Measurements from ENCODE around the gene ZNF117. TPM values are rescaled to one million over a fixed set of nuclear protein-coding genes. Genes with fewer than 3 reads are reported as not detected.
"Not testable (repeated sequence)": the region's sequence is repeated elsewhere in the genome, so short reads cannot be mapped to it uniquely, and the experiment has no call there.

The ZNF117 gene
- total and polyA plus RNA-seq, 10 of the 15 experiments (the other 5 are each of a cell fraction or from before 2014, with no cell fraction given) = 1.4 to 15.3 (median 7.6) TPM

DNA sequence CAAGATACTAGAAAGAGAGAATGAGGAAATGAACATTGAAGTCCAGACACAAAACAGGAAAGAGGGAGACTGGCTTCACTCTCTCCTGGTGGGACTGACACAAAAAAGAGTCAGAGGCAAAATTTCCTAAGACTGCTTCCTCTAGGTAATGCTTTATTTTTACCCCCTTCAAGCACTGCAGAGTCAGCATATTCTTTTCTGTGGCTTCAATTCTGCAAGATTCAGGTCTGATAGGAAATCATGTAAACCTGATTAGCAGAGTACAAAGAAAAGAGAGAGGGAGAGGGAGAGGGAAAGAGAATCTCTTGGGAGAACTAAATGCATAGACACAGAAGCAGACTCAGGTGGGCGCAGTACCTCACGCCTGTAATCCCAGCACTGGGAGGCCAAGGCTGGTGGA lies 18.6 kb upstream of the ZNF117 start:
- H3K27ac ChIP-seq (ENCODE audit: control insufficient read depth, insufficient read depth); SMC1A ChIA-PET (ENCODE audit: uncharacterized antibody, unreplicated experiment); H3K27me3 ChIP-seq (replicated peaks in 1 of 2; ENCODE audit: control insufficient read depth in 2 of 2, insufficient read depth in 2 of 2, low read length in 1 of 2); H2AFZ ChIP-seq (ENCODE audit: control insufficient read depth, low read depth, low read length); CTCF ChIA-PET; H3K4me2 ChIP-seq (ENCODE audit: control insufficient read depth, insufficient read depth); H3K4me3 ChIP-seq; POLR2A ChIA-PET; H3K9me3 ChIP-seq (replicated peaks; ENCODE audit: control insufficient read depth, insufficient read depth, low read length); in situ Hi-C loops (cut with MboI); RAD21 ChIA-PET (ENCODE audit: unreplicated experiment); ATAC-seq; BruUV-seq (replicated peaks); DNase-seq (ENCODE audit: low read depth, low spot score); H4K20me1 ChIP-seq (ENCODE audit: control insufficient read depth, insufficient read depth); H3K9ac ChIP-seq (ENCODE audit: control insufficient read depth, insufficient read depth, low read length); FAIRE-seq; H3K4me1 ChIP-seq (ENCODE audit: control insufficient read depth, insufficient read depth, low read length); H3K36me3 ChIP-seq (ENCODE audit: control insufficient read depth in 2 of 2, insufficient read depth in 2 of 2, low read length in 1 of 2): not testable (repeated sequence)
- intact Hi-C loops (cut with micrococcal nuclease; ENCODE audit: unreplicated experiment) = loop anchor here (5.0 to 10.0 kb wide), 3 partner anchors 107 to 345 kb away; partner anchors contain the start of genes ZNF107, ZNF138 and ZNF273
- WGBS (ENCODE audit: insufficient coverage, insufficient replicate concordance, low lambda C conversion rate, missing lambda C conversion rate) = 89% methylated on average over 2 of the region's 2 CpGs
- peaks cover 21% of the 10 kb centered on the region for H3K79me2 ChIP-seq (ENCODE audit: control insufficient read depth, insufficient read depth, low read length)

DNA sequence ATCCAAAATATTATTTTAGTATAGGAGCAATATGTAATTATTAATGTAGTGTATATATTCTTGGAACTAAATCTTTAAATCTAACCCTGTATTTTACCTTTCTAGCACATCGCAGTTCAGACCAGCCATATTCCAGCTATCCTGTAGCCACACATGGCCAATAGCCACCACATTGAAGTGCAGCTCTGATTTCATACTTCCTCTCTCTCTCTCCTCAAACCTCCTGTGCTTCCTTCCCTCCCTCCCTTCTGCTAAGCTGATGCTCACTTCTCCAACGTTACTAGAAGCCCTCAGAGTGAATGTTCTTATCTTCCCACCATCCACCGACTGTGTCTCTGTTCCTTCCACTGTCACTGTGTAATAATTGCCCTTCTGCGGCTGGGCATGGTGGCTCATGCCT lies 16.2 kb upstream of the ZNF117 start:
- intact Hi-C loops (cut with micrococcal nuclease; ENCODE audit: unreplicated experiment) = loop anchor here (5.0 to 10.0 kb wide), 3 partner anchors 105 to 342 kb away; partner anchors contain the start of genes ZNF107, ZNF138 and ZNF273
- H3K4me2 ChIP-seq (ENCODE audit: control insufficient read depth, insufficient read depth) = peak overlapping the region; percentile 44
- ATAC-seq; H3K9me3 ChIP-seq (replicated peaks; ENCODE audit: control insufficient read depth, insufficient read depth, low read length); H3K9ac ChIP-seq (ENCODE audit: control insufficient read depth, insufficient read depth, low read length); H3K36me3 ChIP-seq (ENCODE audit: control insufficient read depth in 2 of 2, insufficient read depth in 2 of 2, low read length in 1 of 2); H3K4me3 ChIP-seq; H3K4me1 ChIP-seq (ENCODE audit: control insufficient read depth, insufficient read depth, low read length); H4K20me1 ChIP-seq (ENCODE audit: control insufficient read depth, insufficient read depth); DNase-seq (ENCODE audit: low read depth, low spot score); BruUV-seq (replicated peaks); H3K27me3 ChIP-seq (replicated peaks in 1 of 2; ENCODE audit: control insufficient read depth in 2 of 2, insufficient read depth in 2 of 2, low read length in 1 of 2); in situ Hi-C loops (cut with MboI); FAIRE-seq: not testable (repeated sequence)
- ChIA-PET RAD21 (ENCODE audit: unreplicated experiment) (interaction anchor here (1.1 to 1.6 kb wide), 3 partner anchors 31 to 693 kb away, joined by 3 to 10 read pairs (median 7); partner anchors contain the start of gene ZNF736), SMC1A (ENCODE audit: uncharacterized antibody, unreplicated experiment) (interaction anchor here (0.8 to 2.0 kb wide), 7 partner anchors 13 to 375 kb away, joined by 3 to 8 read pairs (median 4); no protein-coding TSS in a partner anchor), CTCF (interaction anchor here (1.0 to 1.6 kb wide), 2 partner anchors 56 to 299 kb away, joined by 3 to 7 read pairs; no protein-coding TSS in a partner anchor), POLR2A (interaction anchor here (0.9 to 1.7 kb wide), 9 partner anchors 9 to 693 kb away, joined by 3 to 16 read pairs (median 4); partner anchors contain the start of genes ZNF138, ZNF273, ZNF736 and ZNF92)
- peak overlapping the region; percentile 88 for H3K27ac ChIP-seq (ENCODE audit: control insufficient read depth, insufficient read depth)
- WGBS (ENCODE audit: insufficient coverage, insufficient replicate concordance, low lambda C conversion rate, missing lambda C conversion rate) = 50% methylated on average over 4 of the region's 4 CpGs
- H2AFZ ChIP-seq (ENCODE audit: control insufficient read depth, low read depth, low read length) = peak overlapping the region; percentile 94
- H3K79me2 ChIP-seq (ENCODE audit: control insufficient read depth, insufficient read depth, low read length) = peaks cover 25% of the 10 kb centered on the region
